Parietal lobe (tissue), 2 donors: ENCODE measurements around the gene FOXR1. TPM values are rescaled to one million over a fixed set of nuclear protein-coding genes. Genes with fewer than 3 reads are reported as not detected.

Source experiments
- small RNA-seq: library from RNA; depleted of rRNA; stranded (forward); fragments of <200 nt; gene quantifications from one replicate; pipeline ENCODE3, GENCODE V24; 2014; ENCODE audit warnings: low replicate concordance
- total RNA-seq: library from RNA; depleted of rRNA; stranded (reverse); fragments of >200 nt; gene quantifications from one replicate; pipeline ENCODE4 v1.2.3, GENCODE V29; 2014

The FOXR1 gene
- not detected for total RNA-seq

GRCh38 chr11:118971646-118972045 is at the start of gene FOXR1:
Gene FOXR1 (plus strand): TSS chr11:118971761. CDS start chr11:118971932, 171 bp downstream.

GRCh38 chr11:118956094-118956846 is 15.3 kb upstream of the FOXR1 start, which contains the start of gene UPK2:
Gene UPK2 (plus strand): TSS chr11:118956298. CDS start chr11:118956351, 53 bp downstream.

DNA sequence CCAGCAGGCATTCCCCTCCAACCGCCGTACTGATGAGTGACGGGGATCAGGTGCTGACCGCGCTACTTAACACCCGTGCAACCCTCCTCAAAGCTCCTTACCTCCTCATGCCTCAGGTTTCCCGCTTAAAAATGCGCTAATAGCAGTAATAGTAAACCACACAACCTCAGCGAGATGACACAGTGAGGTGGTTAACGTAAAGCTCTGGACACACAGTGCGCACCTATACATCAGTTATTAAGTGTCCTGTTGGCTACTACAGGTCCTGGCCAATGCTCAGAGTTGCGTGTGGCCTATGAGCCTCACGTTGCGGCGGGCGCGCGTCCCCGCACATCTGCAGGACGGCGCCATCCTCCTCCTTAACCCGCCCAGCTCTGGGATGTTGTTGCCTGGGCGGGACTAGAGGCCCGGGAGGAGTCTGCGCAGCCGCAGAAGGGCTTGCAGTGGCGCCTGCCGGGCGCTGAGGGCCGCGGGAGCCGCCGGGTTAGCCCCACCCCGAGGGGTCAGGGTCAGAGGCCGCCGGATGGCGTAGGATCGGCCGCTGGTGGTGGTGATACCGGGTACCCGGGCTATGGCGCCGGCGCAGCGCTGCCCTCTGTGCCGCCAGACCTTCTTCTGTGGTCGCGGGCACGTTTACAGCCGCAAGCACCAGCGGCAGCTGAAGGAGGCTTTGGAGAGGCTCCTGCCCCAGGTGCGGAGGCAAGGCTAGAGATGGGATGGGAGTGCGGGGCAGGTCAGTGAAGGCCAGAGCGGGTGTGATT is 26.2 kb downstream of the FOXR1 start, which contains the start of gene CENATAC:
Gene CENATAC, plus strand, starts transcription at position 512 of the 761 bp plus-strand sequence. Its CDS starts 60 bp downstream, at position 572.

GRCh38 chr11:119018074-119018938 is 46.7 kb downstream of the FOXR1 start, which contains the start of the genes RPS25 and TRAPPC4:
Gene RPS25 (minus strand): TSS chr11:119018343. CDS start chr11:119018284, 59 bp downstream.
Gene TRAPPC4 (plus strand): TSS chr11:119018766. CDS start chr11:119018796, 30 bp downstream.

GRCh38 chr11:119030329-119031047 is 58.9 kb downstream of the FOXR1 start, which contains the start of gene SLC37A4:
Gene SLC37A4 (minus strand): TSS chr11:119030877.

Small RNA genes lying within 50 kb of the gene (small RNA-seq; reads per million reads assigned to genes)
- not detected for gene AP003392.2
- not detected for gene RF00017
- not detected for gene RF00019
- gene RN7SL688P = not detected

Other genes with a start within 250 kb of the FOXR1 start
- 278 TPM for gene DDX6, start 180.6 kb upstream of the FOXR1 start, total RNA-seq
- gene CXCR5, start 87.9 kb upstream of the FOXR1 start, total RNA-seq = not detected
- 20.7 TPM for gene BCL9L, start 45.8 kb upstream of the FOXR1 start, total RNA-seq
- not detected for gene UPK2, start 15.5 kb upstream of the FOXR1 start, total RNA-seq
- gene CENATAC, start 26.4 kb downstream of the FOXR1 start, total RNA-seq = 82.9 TPM
- gene RPS25, start 46.6 kb downstream of the FOXR1 start, total RNA-seq = 1,127 TPM
- gene TRAPPC4, start 47.0 kb downstream of the FOXR1 start, total RNA-seq = 76.1 TPM
- gene SLC37A4, start 59.1 kb downstream of the FOXR1 start, total RNA-seq = 15.0 TPM
- gene HYOU1, start 85.4 kb downstream of the FOXR1 start, total RNA-seq = 40.1 TPM
- gene VPS11, start 96.1 kb downstream of the FOXR1 start, total RNA-seq = 35.1 TPM
- gene HMBS, start 113.1 kb downstream of the FOXR1 start, total RNA-seq = 8.1 TPM
- 11.6 TPM for gene DPAGT1, start 130.1 kb downstream of the FOXR1 start, total RNA-seq
- 12.2 TPM for gene C2CD2L, start 135.6 kb downstream of the FOXR1 start, total RNA-seq
- gene HINFP, start 149.8 kb downstream of the FOXR1 start, total RNA-seq = 41.9 TPM
- gene ABCG4, start 177.3 kb downstream of the FOXR1 start, total RNA-seq = 4.1 TPM
- gene NLRX1, start 197.0 kb downstream of the FOXR1 start, total RNA-seq = 2.8 TPM
- gene NHERF4, start 213.7 kb downstream of the FOXR1 start, total RNA-seq = not detected
- gene CBL, start 234.6 kb downstream of the FOXR1 start, total RNA-seq = 25.0 TPM